Muscle of leg (tissue), 11 donors: Measurements from ENCODE around the gene HPSE2. TPM values are rescaled to one million over a fixed set of nuclear protein-coding genes. Genes with fewer than 3 reads are reported as not detected.
A peak's percentile ranks its signal among the peaks of the same experiment; 100 is the strongest.

Source experiments
- DNase-seq: peaks from one replicate; pipeline ENCODE4 v3.0.0; 2013
- H3K27ac ChIP-seq: one replicate; pipeline ENCODE4 v1.5.1; 2013; ENCODE audit warnings: mild to moderate bottlenecking, low read length, control low read depth
- H3K27me3 ChIP-seq: one replicate; pipeline ENCODE4 v1.6.1; 2013; ENCODE audit warnings: low read length; ENCODE audit not compliant: control insufficient read depth, insufficient read depth
- H3K36me3 ChIP-seq: one replicate; pipeline ENCODE4 v1.6.1; 2013; ENCODE audit warnings: low read length; ENCODE audit not compliant: control insufficient read depth, insufficient read depth
- H3K4me1 ChIP-seq: one replicate; pipeline ENCODE4 v1.6.1; 2013; ENCODE audit warnings: low read length; ENCODE audit not compliant: control insufficient read depth, insufficient read depth
- H3K4me3 ChIP-seq: one replicate; pipeline ENCODE4 v1.5.1; 2013; ENCODE audit warnings: low read length, control low read depth
- H3K9me3 ChIP-seq: replicated peaks from 2 replicates; pipeline ENCODE4 v1.6.1; 2013; ENCODE audit warnings: low read depth, low read length; ENCODE audit not compliant: control insufficient read depth
- WGBS: methylation state at CpG from one replicate; pipeline ENCODE4 v1.1.5; 2013; ENCODE audit warnings: missing lambda C conversion rate; ENCODE audit not compliant: insufficient coverage; 5-methylcytosine and 5-hydroxymethylcytosine counted together
- polyA plus RNA-seq, 8 donors: library from polyadenylated mRNA; unstranded; fragments of 120-200 nt; gene quantifications; one replicate each; pipeline versions ENCODE4 v1.2.1 to v1.2.3, GENCODE V29; 2013; ENCODE audit warnings: inconsistent platforms in 1 of 8, low replicate concordance in 1 of 8; ENCODE audit not compliant: insufficient read length in 8 of 8, insufficient read depth in 1 of 8
- total RNA-seq: library from RNA; stranded (reverse); fragments of 120-200 nt; gene quantifications from one replicate; pipeline ENCODE4 v1.2.4, GENCODE V29; 2013

Gene HPSE2
- total and polyA plus RNA-seq, 9 donors = 0.04 to 0.57 (median 0.13) TPM; not detected in 2

- Histone ChIP-seq H3K27me3 (no peaks in the 10 kb centered on the region), H3K27ac (no peak overlapping the region), H3K36me3 (peaks cover 53% of the 10 kb centered on the region), H3K4me1 (no peaks in the 10 kb centered on the region), H3K4me3 (no peak overlapping the region), H3K9me3 (no peaks in the 10 kb centered on the region)
- WGBS = 49% methylated on average over 8 of the region's 9 CpGs
- no peak for DNase-seq
These were observed 811.9 kb downstream of the HPSE2 start for GRCh38 chr10:98423691-98424120.

- Histone ChIP-seq H3K4me1 (no peaks in the 10 kb centered on the region), H3K27ac (no peak overlapping the region), H3K27me3 (no peaks in the 10 kb centered on the region), H3K9me3 (no peaks in the 10 kb centered on the region), H3K36me3 (peaks cover 59% of the 10 kb centered on the region), H3K4me3 (no peak overlapping the region)
- no peak for DNase-seq
- 90% methylated on average over 10 of the region's 10 CpGs for WGBS
These were observed 813.5 kb downstream of the HPSE2 start for GRCh38 chr10:98422182-98422581.

GRCh38 chr10:98420786-98421185, 814.9 kb downstream of the HPSE2 start:
- peaks cover 57% of the 10 kb centered on the region for H3K36me3 ChIP-seq

GRCh38 chr10:98419469-98420261, 816.0 kb downstream of the HPSE2 start:
- no peak for DNase-seq
- Histone ChIP-seq H3K4me1 (peaks cover 15% of the 10 kb centered on the region), H3K4me3 (no peak overlapping the region), H3K27me3 (no peaks in the 10 kb centered on the region), H3K36me3 (peaks cover 50% of the 10 kb centered on the region), H3K27ac (no peak overlapping the region), H3K9me3 (no peaks in the 10 kb centered on the region)
- WGBS = 84% methylated on average over 15 of the region's 17 CpGs

More at GRCh38 chr10:98420786-98421185, 814.9 kb downstream of the HPSE2 start:
- Histone ChIP-seq H3K9me3 (no peaks in the 10 kb centered on the region), H3K27me3 (no peaks in the 10 kb centered on the region), H3K27ac (no peak overlapping the region), H3K4me3 (no peak overlapping the region), H3K4me1 (peaks cover 4% of the 10 kb centered on the region)
- 48% methylated on average over 5 of the region's 9 CpGs for WGBS
- no peak for DNase-seq

- peaks cover 49% of the 10 kb centered on the region for H3K36me3 ChIP-seq
- WGBS = 89% methylated on average over 10 of the region's 18 CpGs
- no peak overlapping the region for H3K27ac ChIP-seq
- H3K4me1 ChIP-seq = peaks cover 22% of the 10 kb centered on the region
- no peak for DNase-seq
- no peaks in the 10 kb centered on the region for H3K9me3 ChIP-seq
- H3K27me3 ChIP-seq = no peaks in the 10 kb centered on the region
- no peak overlapping the region for H3K4me3 ChIP-seq
These were observed 816.8 kb downstream of the HPSE2 start for GRCh38 chr10:98418665-98419468.

GRCh38 chr10:98417973-98418664, 817.5 kb downstream of the HPSE2 start:
- no peak overlapping the region for H3K27ac ChIP-seq
- H3K36me3 ChIP-seq = peaks cover 42% of the 10 kb centered on the region
- H3K9me3 ChIP-seq = no peaks in the 10 kb centered on the region
- WGBS = 87% methylated on average over 20 of the region's 21 CpGs
- peaks cover 22% of the 10 kb centered on the region for H3K4me1 ChIP-seq
- H3K4me3 ChIP-seq = no peak overlapping the region
- no peaks in the 10 kb centered on the region for H3K27me3 ChIP-seq
- DNase-seq = no peak

GRCh38 chr10:98417481-98417959, 818.1 kb downstream of the HPSE2 start:
- Histone ChIP-seq H3K27me3 (no peaks in the 10 kb centered on the region), H3K9me3 (no peaks in the 10 kb centered on the region), H3K36me3 (peaks cover 36% of the 10 kb centered on the region), H3K4me3 (no peak overlapping the region), H3K4me1 (peaks cover 24% of the 10 kb centered on the region), H3K27ac (no peak overlapping the region)
- 82% methylated on average over 14 of the region's 19 CpGs for WGBS
- DNase-seq = no peak

GRCh38 chr10:98416606-98417388, 818.9 kb downstream of the HPSE2 start:
- Histone ChIP-seq H3K9me3 (no peaks in the 10 kb centered on the region), H3K4me1 (peaks cover 31% of the 10 kb centered on the region), H3K27me3 (no peaks in the 10 kb centered on the region), H3K27ac (no peak overlapping the region), H3K36me3 (peaks cover 34% of the 10 kb centered on the region), H3K4me3 (no peak overlapping the region)
- DNase-seq = no peak
- WGBS = 86% methylated on average over 12 of the region's 18 CpGs

- peaks cover 34% of the 10 kb centered on the region for H3K36me3 ChIP-seq
- no peak overlapping the region for H3K4me3 ChIP-seq
- H3K27me3 ChIP-seq = no peaks in the 10 kb centered on the region
- H3K4me1 ChIP-seq = peaks cover 39% of the 10 kb centered on the region
- 54% methylated on average over 3 of the region's 8 CpGs for WGBS
- H3K9me3 ChIP-seq = no peaks in the 10 kb centered on the region
- H3K27ac ChIP-seq = no peak overlapping the region
- DNase-seq = peak; percentile 40
These were observed 819.9 kb downstream of the HPSE2 start for GRCh38 chr10:98415731-98416119.
